Fibroblast of lung (primary cell): ENCODE data around the gene TIMM50.

Experiments
- EZH2 ChIP-seq: IDR thresholded peaks from 2 replicates; pipeline ENCODE4 v1.5.1; 2012; ENCODE audit warnings: low read length, control low read depth, mild to moderate bottlenecking; ENCODE audit errors: missing control alignments
- TF ChIP-seq, protein P1 (sequence below), 2 donors: IDR thresholded peaks in 1 of 2; conservative IDR thresholded peaks in 1 of 2; 1 replicate in 1 of 2; 2 replicates in 1 of 2; pipeline ENCODE4 v1.5.1; 2011 to 2012; ENCODE audit warnings: low read length in 2 of 2, control low read depth in 1 of 2, inconsistent platforms in 1 of 2, low read depth in 1 of 2, mild to moderate bottlenecking in 1 of 2

DNA sequence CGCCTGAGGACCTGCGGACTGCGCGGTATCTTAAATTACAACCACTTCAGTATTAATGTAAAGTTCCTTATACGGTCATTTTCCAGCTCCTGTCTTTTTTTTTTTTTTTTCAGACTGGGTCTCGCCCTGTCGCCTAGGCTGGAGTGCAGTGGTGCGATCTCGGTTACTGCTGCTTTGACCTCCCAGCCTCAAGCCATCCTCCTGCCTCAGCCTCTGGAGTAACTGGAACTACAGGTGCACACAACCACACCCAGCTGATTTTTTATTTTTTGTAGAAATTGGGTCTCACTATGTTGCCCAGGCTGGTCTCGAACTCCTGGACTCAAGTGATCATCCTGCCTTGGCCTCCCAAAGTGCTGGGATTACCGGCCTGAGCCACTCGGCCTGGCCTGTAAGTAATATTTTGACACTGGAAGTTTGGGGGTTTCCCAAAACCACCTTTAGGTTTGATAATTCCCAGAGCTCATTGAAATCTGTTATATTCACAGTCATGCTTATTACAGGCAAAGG lies 52.4 kb downstream of the TIMM50 start:
- TF ChIP-seq, protein P1, sequence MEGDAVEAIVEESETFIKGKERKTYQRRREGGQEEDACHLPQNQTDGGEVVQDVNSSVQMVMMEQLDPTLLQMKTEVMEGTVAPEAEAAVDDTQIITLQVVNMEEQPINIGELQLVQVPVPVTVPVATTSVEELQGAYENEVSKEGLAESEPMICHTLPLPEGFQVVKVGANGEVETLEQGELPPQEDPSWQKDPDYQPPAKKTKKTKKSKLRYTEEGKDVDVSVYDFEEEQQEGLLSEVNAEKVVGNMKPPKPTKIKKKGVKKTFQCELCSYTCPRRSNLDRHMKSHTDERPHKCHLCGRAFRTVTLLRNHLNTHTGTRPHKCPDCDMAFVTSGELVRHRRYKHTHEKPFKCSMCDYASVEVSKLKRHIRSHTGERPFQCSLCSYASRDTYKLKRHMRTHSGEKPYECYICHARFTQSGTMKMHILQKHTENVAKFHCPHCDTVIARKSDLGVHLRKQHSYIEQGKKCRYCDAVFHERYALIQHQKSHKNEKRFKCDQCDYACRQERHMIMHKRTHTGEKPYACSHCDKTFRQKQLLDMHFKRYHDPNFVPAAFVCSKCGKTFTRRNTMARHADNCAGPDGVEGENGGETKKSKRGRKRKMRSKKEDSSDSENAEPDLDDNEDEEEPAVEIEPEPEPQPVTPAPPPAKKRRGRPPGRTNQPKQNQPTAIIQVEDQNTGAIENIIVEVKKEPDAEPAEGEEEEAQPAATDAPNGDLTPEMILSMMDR (conservative IDR thresholded peaks at IDR 0.05 in 1 of 2, IDR thresholded peaks at IDR 0.05 in 1 of 2; ENCODE audit: low read depth in 1 of 2, low read length in 2 of 2) = no peak
- TF ChIP-seq EZH2 = no peak
